SIG-M5 treated with dmso at 0.1 percent for 504 hours (cell line): ENCODE data around the gene VEPH1.

Source experiments
- DNase-seq: peaks from one replicate; lab custom pipeline; 2025; ENCODE audit not compliant: unreplicated experiment; lab: John Stamatoyannopoulos, UW

The VEPH1 gene

GRCh38 chr3:157526036-157526435 lies 22.8 kb upstream of the VEPH1 start:
- no peak for DNase-seq

DNA sequence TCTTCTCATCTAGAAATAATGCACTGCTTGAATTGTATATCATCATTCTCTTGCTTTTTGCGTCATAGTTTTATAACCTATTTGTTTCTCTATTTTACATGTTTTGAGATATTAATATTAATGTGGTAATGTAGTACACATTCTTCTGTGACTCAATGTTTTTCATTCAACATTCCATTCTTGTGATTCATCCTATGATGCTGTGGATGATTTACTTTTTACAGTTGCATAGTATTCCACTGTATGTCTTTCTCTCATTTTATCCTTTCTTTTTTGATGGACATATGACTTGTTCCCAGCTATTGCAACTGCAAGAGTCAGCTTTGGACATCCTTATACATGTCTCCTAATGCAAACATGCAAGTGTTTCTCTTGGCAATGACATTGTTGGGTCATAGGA lies 20.6 kb upstream of the VEPH1 start:
- no peak for DNase-seq

DNA sequence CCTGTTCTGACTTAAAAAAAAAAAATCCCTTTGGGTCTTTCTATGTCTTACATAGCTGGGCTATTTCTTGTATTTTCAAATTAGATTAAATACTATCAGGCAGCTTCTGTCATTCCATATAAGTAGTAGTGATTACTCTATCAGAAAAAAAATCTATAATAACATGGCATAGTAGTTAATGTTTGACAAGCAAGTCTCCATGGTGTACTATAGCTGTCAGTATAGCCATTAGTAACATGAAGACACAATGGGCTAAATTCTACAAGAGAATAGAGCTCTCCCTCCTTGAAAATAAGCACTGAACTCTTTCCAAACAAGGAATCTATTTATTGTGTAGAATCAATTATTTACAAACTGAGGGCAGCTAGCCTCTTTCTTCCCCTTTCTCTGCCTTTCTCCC lies 19.4 kb upstream of the VEPH1 start:
- DNase-seq, result no peak

GRCh38 chr3:157520485-157521150 lies 17.4 kb upstream of the VEPH1 start:
- no peak for DNase-seq

GRCh38 chr3:157518881-157519280 lies 15.7 kb upstream of the VEPH1 start:
- no peak for DNase-seq

- DNase-seq, result no peak
Observed at GRCh38 chr3:157516928-157517327, 13.7 kb upstream of the VEPH1 start.

GRCh38 chr3:157515398-157515797 lies 12.2 kb upstream of the VEPH1 start:
- DNase-seq, result no peak

- DNase-seq, result no peak
Observed at GRCh38 chr3:157514371-157514895, 11.2 kb upstream of the VEPH1 start.

GRCh38 chr3:157513585-157513984 lies 10.4 kb upstream of the VEPH1 start:
- no peak for DNase-seq

GRCh38 chr3:157512534-157512933 lies 9.3 kb upstream of the VEPH1 start:
- DNase-seq, result no peak

- DNase-seq, result no peak
Observed at GRCh38 chr3:157508461-157508860, 5.2 kb upstream of the VEPH1 start.

DNA sequence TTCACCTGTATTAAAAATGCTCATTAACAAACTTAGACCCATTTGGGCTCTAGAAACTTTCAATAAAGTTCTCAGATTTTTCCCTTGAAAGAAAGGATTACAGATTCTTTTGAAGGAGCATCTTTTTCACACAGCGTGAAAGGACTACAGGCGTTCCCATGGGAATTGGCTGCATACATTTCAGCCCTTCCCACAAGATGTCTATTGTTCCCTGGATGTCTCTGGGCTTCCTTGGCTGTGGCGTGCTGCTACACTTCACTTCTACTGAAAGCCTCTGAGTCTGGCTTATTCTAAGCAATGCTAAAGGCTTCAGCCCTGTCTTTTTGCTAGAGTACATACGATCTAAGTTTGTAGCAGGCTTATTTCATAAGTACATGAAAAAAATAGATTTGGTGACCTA lies 1.4 kb downstream of the VEPH1 start:
- DNase-seq, result no peak

GRCh38 chr3:157500232-157500631 lies 3.0 kb downstream of the VEPH1 start:
- DNase-seq, result no peak

DNA sequence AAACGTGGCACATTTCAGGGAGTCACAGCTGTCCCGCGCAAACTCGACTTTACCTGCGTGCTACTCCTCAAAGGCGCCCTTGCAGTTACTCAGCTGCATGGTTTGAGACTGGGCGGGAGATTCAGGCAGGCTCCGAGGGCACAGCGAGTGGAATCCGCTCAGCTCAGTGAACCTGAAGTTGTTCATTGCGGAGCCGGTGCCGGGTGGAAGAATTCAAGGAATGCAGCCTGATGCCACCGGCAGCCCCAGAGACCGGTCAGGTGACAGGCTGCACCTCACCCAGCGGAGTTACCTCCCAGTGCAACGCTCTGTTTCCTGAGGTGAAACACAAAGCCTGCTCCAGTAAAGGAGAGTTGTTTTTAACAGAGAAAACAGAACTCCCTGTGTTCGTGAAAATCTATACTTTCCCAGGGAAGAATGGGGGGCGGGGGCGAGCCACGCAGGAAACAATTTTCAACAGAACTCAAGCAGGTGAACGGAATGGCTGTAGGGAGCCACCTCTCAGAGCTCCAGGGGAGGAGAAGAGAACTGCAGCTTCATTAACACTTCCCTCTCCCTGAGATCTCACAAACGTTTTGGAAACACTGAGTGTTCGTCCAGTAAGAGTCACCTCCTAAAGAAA lies 3.8 kb downstream of the VEPH1 start:
- DNase-seq, result peak; percentile 44

- DNase-seq, result no peak
Observed at GRCh38 chr3:157498371-157498770, 4.8 kb downstream of the VEPH1 start.

GRCh38 chr3:157495846-157496245 lies 7.4 kb downstream of the VEPH1 start:
- no peak for DNase-seq

- no peak for DNase-seq
Observed at GRCh38 chr3:157494581-157495281, 8.5 kb downstream of the VEPH1 start.

- DNase-seq, result peak; percentile 32
Observed at GRCh38 chr3:157493627-157494550, 9.3 kb downstream of the VEPH1 start.

GRCh38 chr3:157491136-157491535 lies 12.1 kb downstream of the VEPH1 start:
- no peak for DNase-seq

DNA sequence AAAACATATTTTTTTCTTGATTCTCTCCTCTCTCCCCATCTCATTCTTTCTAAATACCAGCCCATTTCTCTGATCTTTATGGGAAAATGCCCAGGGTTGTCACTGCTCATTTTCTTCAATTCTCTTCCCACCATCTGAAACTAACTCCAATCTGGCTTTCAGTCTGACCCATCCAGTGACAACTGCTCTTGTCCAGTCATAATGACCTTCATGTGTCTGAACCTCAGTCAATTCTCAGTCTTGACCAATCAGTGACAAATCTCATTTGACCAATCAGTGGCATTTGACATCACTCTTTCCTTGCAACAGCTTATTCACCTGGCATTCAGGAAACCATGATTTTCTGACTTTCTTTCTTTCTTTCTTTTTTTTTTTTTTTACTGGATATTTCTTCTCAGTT lies 15.1 kb downstream of the VEPH1 start:
- DNase-seq, result no peak

DNA sequence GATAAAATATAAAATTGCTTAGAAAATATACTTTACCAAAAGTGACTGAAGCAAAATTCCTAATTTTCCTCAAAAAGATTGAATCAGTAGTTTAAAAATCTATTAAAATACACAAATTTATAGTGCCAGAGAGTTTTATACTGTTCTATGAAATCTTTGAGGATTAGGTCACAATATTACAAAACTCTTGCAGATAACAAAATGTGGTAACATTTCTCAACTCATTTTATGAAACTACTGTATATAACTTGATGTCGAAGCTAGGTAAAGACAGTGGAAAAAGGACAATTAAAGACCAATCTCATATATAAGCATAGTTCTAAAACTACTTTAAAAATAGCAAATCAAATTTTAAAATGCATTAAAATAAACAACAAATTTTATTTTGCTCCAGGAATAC lies 15.9 kb downstream of the VEPH1 start:
- no peak for DNase-seq
